ENCODE measurements around the gene NAALADL1. TPM values are rescaled to one million over a fixed set of nuclear protein-coding genes. Genes with fewer than 3 reads are reported as not detected.

The NAALADL1 gene
- total RNA-seq, 1 experiment from 2014 or later, result 0.23 TPM

- Histone ChIP-seq H3K4me1 (ENCODE audit: control insufficient read depth, insufficient read depth, low read length) (no peaks in the 10 kb centered on the region), H3K9me3 (ENCODE audit: control insufficient read depth, insufficient read depth, low read depth, low read length) (no peaks in the 10 kb centered on the region), H3K36me3 (ENCODE audit: control insufficient read depth, insufficient read depth, low read length) (no peaks in the 10 kb centered on the region), H3K4me3 (ENCODE audit: low read depth in 2 of 2, low read length in 2 of 2) (no peak overlapping the region), H3K27ac (ENCODE audit: low read length) (no peak overlapping the region), H3K27me3 (ENCODE audit: control insufficient read depth, insufficient read depth, low read length) (no peaks in the 10 kb centered on the region)
- no TSS peak for BruUV-seq (replicated peaks)
- in situ Hi-C loops (cut with HindIII; ENCODE audit: low pct_unique_long_range_greater_than_20kb, low sequenced_read_pairs), result no loop called here
- POLR2A ChIA-PET, result interaction anchor here (0.6 kb wide), 1 partner anchor 11 kb away, joined by 5 read pairs; no protein-coding TSS in a partner anchor
- ATAC-seq, result no peak
- DNase-seq (ENCODE audit: low read depth, low spot score), result no peak
- intact Hi-C loops (cut with micrococcal nuclease; ENCODE audit: unreplicated experiment), result no loop called here
- CTCF ChIA-PET, result interaction anchor here (0.6 kb wide), 2 partner anchors 22 to 69 kb away, joined by 4 to 5 read pairs; partner anchors contain the start of gene BATF2
- no peak for TF ChIP-seq CTCF (IDR thresholded peaks at IDR 0.05)
These were observed 7.5 kb upstream of the NAALADL1 start for GRCh38 chr11:65065851-65066250.

GRCh38 chr11:65064847-65065240, 6.5 kb upstream of the NAALADL1 start:
- DNase-seq (ENCODE audit: low read depth, low spot score), result no peak
- CTCF ChIA-PET, result interaction anchor here (0.6 kb wide), 1 partner anchor 42 kb away, joined by 5 read pairs; no protein-coding TSS in a partner anchor
- Histone ChIP-seq H3K4me1 (ENCODE audit: control insufficient read depth, insufficient read depth, low read length) (no peaks in the 10 kb centered on the region), H3K27me3 (ENCODE audit: control insufficient read depth, insufficient read depth, low read length) (no peaks in the 10 kb centered on the region), H3K4me3 (ENCODE audit: low read depth in 2 of 2, low read length in 2 of 2) (no peak overlapping the region), H3K9me3 (ENCODE audit: control insufficient read depth, insufficient read depth, low read depth, low read length) (no peaks in the 10 kb centered on the region), H3K27ac (ENCODE audit: low read length) (no peak overlapping the region), H3K36me3 (ENCODE audit: control insufficient read depth, insufficient read depth, low read length) (no peaks in the 10 kb centered on the region)
- intact Hi-C loops (cut with micrococcal nuclease; ENCODE audit: unreplicated experiment) (no loop called here), in situ Hi-C loops (cut with HindIII; ENCODE audit: low pct_unique_long_range_greater_than_20kb, low sequenced_read_pairs) (no loop called here)
- BruUV-seq (replicated peaks), result no TSS peak
- POLR2A ChIA-PET, result no interaction called here
- ATAC-seq, result no peak
- TF ChIP-seq CTCF (IDR thresholded peaks at IDR 0.05) (no peak), SIN3A (IDR thresholded peaks at IDR 0.05; ENCODE audit: borderline replicate concordance, insufficient read depth, low read depth, low read length) (no peak), POLR2AphosphoS5 (IDR thresholded peaks at IDR 0.05; ENCODE audit: low read depth, low read length) (no peak), REST (IDR thresholded peaks at IDR 0.05; ENCODE audit: insufficient read depth in 1 of 2, low read depth in 2 of 2, low read length in 1 of 2) (no peak), TCF7L2 (IDR thresholded peaks at IDR 0.05; ENCODE audit: low read depth, low read length) (no peak)
